ENCODE data around the gene ADAM23.

DNA sequence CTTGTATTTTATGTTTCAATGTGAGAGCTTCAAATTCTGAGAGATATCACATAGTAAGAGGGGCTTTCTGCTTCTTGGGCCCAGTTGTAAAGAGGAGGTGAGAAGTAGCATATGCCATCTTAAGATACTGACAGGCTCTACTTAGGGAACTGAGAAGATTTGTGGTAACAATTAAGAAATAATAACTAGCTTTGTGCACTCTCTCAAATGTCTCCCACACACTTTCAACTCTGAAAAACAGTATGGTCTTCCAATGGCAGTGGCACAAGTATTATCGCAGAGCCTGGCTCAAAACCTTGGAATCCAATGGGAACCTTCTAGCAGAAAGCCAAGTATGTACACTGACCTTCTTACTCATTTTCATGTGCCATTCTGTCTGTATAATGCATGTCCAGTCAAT is 118.6 kb downstream of the ADAM23 start:
- TF ChIP-seq, protein P1, sequence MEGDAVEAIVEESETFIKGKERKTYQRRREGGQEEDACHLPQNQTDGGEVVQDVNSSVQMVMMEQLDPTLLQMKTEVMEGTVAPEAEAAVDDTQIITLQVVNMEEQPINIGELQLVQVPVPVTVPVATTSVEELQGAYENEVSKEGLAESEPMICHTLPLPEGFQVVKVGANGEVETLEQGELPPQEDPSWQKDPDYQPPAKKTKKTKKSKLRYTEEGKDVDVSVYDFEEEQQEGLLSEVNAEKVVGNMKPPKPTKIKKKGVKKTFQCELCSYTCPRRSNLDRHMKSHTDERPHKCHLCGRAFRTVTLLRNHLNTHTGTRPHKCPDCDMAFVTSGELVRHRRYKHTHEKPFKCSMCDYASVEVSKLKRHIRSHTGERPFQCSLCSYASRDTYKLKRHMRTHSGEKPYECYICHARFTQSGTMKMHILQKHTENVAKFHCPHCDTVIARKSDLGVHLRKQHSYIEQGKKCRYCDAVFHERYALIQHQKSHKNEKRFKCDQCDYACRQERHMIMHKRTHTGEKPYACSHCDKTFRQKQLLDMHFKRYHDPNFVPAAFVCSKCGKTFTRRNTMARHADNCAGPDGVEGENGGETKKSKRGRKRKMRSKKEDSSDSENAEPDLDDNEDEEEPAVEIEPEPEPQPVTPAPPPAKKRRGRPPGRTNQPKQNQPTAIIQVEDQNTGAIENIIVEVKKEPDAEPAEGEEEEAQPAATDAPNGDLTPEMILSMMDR (IDR thresholded peaks at IDR 0.05): no peak
- no peak for TF ChIP-seq POLR2A (IDR thresholded peaks at IDR 0.05)

Measured in adrenal gland (tissue), 5 donors.